ENCODE data around the gene HTRA2.

DNA sequence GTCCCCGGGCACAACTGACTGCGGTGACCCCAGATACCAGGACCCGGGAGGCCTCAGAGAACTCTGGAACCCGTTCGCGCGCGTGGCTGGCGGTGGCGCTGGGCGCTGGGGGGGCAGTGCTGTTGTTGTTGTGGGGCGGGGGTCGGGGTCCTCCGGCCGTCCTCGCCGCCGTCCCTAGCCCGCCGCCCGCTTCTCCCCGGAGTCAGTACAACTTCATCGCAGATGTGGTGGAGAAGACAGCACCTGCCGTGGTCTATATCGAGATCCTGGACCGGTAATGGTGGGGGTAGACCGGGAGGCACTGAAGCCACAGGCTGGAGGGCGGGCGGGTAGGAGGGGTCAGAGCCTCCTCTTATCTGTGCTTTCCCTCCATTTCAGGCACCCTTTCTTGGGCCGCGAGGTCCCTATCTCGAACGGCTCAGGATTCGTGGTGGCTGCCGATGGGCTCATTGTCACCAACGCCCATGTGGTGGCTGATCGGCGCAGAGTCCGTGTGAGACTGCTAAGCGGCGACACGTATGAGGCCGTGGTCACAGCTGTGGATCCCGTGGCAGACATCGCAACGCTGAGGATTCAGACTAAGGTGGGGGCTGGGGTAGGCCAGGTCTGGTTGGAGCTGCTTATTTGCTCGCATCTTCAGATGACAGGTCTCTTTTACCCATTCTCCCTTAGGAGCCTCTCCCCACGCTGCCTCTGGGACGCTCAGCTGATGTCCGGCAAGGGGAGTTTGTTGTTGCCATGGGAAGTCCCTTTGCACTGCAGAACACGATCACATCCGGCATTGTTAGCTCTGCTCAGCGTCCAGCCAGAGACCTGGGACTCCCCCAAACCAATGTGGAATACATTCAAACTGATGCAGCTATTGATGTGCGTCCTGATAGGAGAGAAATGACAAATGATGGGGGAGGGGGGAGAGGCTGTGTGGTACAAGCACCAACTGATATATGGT is 780 bp downstream of the HTRA2 start:
- TF ChIP-seq, protein P1, sequence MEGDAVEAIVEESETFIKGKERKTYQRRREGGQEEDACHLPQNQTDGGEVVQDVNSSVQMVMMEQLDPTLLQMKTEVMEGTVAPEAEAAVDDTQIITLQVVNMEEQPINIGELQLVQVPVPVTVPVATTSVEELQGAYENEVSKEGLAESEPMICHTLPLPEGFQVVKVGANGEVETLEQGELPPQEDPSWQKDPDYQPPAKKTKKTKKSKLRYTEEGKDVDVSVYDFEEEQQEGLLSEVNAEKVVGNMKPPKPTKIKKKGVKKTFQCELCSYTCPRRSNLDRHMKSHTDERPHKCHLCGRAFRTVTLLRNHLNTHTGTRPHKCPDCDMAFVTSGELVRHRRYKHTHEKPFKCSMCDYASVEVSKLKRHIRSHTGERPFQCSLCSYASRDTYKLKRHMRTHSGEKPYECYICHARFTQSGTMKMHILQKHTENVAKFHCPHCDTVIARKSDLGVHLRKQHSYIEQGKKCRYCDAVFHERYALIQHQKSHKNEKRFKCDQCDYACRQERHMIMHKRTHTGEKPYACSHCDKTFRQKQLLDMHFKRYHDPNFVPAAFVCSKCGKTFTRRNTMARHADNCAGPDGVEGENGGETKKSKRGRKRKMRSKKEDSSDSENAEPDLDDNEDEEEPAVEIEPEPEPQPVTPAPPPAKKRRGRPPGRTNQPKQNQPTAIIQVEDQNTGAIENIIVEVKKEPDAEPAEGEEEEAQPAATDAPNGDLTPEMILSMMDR (IDR thresholded peaks at IDR 0.05; ENCODE audit: low read depth, low read length, missing input control), result no peak
- TF ChIP-seq, protein P2, sequence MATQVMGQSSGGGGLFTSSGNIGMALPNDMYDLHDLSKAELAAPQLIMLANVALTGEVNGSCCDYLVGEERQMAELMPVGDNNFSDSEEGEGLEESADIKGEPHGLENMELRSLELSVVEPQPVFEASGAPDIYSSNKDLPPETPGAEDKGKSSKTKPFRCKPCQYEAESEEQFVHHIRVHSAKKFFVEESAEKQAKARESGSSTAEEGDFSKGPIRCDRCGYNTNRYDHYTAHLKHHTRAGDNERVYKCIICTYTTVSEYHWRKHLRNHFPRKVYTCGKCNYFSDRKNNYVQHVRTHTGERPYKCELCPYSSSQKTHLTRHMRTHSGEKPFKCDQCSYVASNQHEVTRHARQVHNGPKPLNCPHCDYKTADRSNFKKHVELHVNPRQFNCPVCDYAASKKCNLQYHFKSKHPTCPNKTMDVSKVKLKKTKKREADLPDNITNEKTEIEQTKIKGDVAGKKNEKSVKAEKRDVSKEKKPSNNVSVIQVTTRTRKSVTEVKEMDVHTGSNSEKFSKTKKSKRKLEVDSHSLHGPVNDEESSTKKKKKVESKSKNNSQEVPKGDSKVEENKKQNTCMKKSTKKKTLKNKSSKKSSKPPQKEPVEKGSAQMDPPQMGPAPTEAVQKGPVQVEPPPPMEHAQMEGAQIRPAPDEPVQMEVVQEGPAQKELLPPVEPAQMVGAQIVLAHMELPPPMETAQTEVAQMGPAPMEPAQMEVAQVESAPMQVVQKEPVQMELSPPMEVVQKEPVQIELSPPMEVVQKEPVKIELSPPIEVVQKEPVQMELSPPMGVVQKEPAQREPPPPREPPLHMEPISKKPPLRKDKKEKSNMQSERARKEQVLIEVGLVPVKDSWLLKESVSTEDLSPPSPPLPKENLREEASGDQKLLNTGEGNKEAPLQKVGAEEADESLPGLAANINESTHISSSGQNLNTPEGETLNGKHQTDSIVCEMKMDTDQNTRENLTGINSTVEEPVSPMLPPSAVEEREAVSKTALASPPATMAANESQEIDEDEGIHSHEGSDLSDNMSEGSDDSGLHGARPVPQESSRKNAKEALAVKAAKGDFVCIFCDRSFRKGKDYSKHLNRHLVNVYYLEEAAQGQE (IDR thresholded peaks at IDR 0.05), result no peak
- TF ChIP-seq FOXA1 (IDR thresholded peaks at IDR 0.05) (no peak), RAD21 (IDR thresholded peaks at IDR 0.05) (no peak), YY1 (IDR thresholded peaks at IDR 0.05) (no peak), EGR1 (IDR thresholded peaks at IDR 0.05; ENCODE audit: low read depth in 2 of 2) (no peak), SP1 (IDR thresholded peaks at IDR 0.05) (no peak)
- TF ChIP-seq, protein P3, sequence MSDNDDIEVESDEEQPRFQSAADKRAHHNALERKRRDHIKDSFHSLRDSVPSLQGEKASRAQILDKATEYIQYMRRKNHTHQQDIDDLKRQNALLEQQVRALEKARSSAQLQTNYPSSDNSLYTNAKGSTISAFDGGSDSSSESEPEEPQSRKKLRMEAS (IDR thresholded peaks at IDR 0.05), result no peak
- TF ChIP-seq, protein P4, sequence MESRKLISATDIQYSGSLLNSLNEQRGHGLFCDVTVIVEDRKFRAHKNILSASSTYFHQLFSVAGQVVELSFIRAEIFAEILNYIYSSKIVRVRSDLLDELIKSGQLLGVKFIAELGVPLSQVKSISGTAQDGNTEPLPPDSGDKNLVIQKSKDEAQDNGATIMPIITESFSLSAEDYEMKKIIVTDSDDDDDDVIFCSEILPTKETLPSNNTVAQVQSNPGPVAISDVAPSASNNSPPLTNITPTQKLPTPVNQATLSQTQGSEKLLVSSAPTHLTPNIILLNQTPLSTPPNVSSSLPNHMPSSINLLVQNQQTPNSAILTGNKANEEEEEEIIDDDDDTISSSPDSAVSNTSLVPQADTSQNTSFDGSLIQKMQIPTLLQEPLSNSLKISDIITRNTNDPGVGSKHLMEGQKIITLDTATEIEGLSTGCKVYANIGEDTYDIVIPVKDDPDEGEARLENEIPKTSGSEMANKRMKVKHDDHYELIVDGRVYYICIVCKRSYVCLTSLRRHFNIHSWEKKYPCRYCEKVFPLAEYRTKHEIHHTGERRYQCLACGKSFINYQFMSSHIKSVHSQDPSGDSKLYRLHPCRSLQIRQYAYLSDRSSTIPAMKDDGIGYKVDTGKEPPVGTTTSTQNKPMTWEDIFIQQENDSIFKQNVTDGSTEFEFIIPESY (IDR thresholded peaks at IDR 0.05), result no peak

Measured in liver (tissue), 3 donors.